Stimulated activated CD8-positive, alpha-beta memory T cell treated with anti-CD3 and anti-CD28 coated beads, Interleukin-15, amount 100 ng/mL, for 1 hour (primary cell): ENCODE data around the gene SELENBP1.
A peak's percentile ranks its signal among the peaks of the same experiment; 100 is the strongest.
"Not testable (repeated sequence)": the region's sequence is repeated elsewhere in the genome, so short reads cannot be mapped to it uniquely, and the experiment has no call there.

ENCODE experiments used
- DNase-seq: peaks from one replicate; pipeline ENCODE4 v3.0.0-alpha.2; 2020; ENCODE audit warnings: low read depth

SELENBP1 gene

GRCh38 chr1:151372058-151372934, at the start of gene SELENBP1:
Gene SELENBP1, minus strand, starts transcription at chr1:151372705. Its CDS starts 64 bp downstream, at chr1:151372641.
- no peak for DNase-seq

GRCh38 chr1:151419819-151420218, 47.3 kb upstream of the SELENBP1 start:
- no peak for DNase-seq

GRCh38 chr1:151418081-151418480, 45.6 kb upstream of the SELENBP1 start:
- DNase-seq: no peak

- DNase-seq: no peak
These were observed 43.7 kb upstream of the SELENBP1 start for GRCh38 chr1:151416231-151416630.

- no peak for DNase-seq
These were observed 39.4 kb upstream of the SELENBP1 start for GRCh38 chr1:151411884-151412283.

GRCh38 chr1:151408891-151409290, 36.4 kb upstream of the SELENBP1 start:
- no peak for DNase-seq

- DNase-seq: no peak
These were observed 34.8 kb upstream of the SELENBP1 start for GRCh38 chr1:151407304-151407703.

- no peak for DNase-seq
These were observed 33.7 kb upstream of the SELENBP1 start for GRCh38 chr1:151406176-151406575.

- no peak for DNase-seq
These were observed 32.9 kb upstream of the SELENBP1 start for GRCh38 chr1:151405187-151405951.

GRCh38 chr1:151403612-151404011, 31.1 kb upstream of the SELENBP1 start:
- no peak for DNase-seq

GRCh38 chr1:151402764-151403163, 30.3 kb upstream of the SELENBP1 start:
- no peak for DNase-seq

GRCh38 chr1:151401860-151402259, 29.4 kb upstream of the SELENBP1 start:
- no peak for DNase-seq

- no peak for DNase-seq
These were observed 28.8 kb upstream of the SELENBP1 start for GRCh38 chr1:151401125-151401788.

GRCh38 chr1:151399324-151400171, 27.0 kb upstream of the SELENBP1 start, which contains the start of gene PSMB4:
Gene PSMB4, plus strand, starts transcription at chr1:151399573. Its CDS starts 15 bp downstream, at chr1:151399588.
- DNase-seq: peak; percentile 57

- DNase-seq: not testable (repeated sequence)
These were observed 23.8 kb upstream of the SELENBP1 start for GRCh38 chr1:151396265-151396664.

GRCh38 chr1:151393583-151393982, 21.1 kb upstream of the SELENBP1 start:
- no peak for DNase-seq

GRCh38 chr1:151391079-151391563, 18.6 kb upstream of the SELENBP1 start:
- no peak for DNase-seq

- DNase-seq: not testable (repeated sequence)
These were observed 17.9 kb upstream of the SELENBP1 start for GRCh38 chr1:151390221-151391078.

GRCh38 chr1:151386002-151386401, 13.5 kb upstream of the SELENBP1 start:
- no peak for DNase-seq

- no peak for DNase-seq
These were observed 12.1 kb upstream of the SELENBP1 start for GRCh38 chr1:151384584-151384983.
